K562 (cell line): ENCODE results near the gene YOD1. TPM values are rescaled to one million over a fixed set of nuclear protein-coding genes. Genes with fewer than 3 reads are reported as not detected.
A peak's percentile ranks its signal among the peaks of the same experiment; 100 is the strongest.

Source experiments
- ATAC-seq: fragments of 200-7000 bp; cut with Tn5 transposase; 3 replicates; pipeline ENCODE4 v1.9.1; 2020; ENCODE audit warnings: moderate library complexity
- BruUV-seq: library from RNA; stranded (reverse); fragments of 400-500 nt; replicated peaks from 2 replicates; lab custom pipeline; 2021; lab: Mats Ljungman, UMichigan
- CTCF ChIA-PET: fragments of 300-600 bp; formaldehyde crosslinking; extraction: SDS; loops from one replicate; lab custom pipeline; 2021; ENCODE audit warnings: low intra/inter-chr PET ratio; lab: Yijun Ruan, JAX
- POLR2A ChIA-PET: fragments of 300-600, 350-650 bp; sonication (Branson Sonifier 250); formaldehyde crosslinking; extraction: SDS; loops from one replicate; lab custom pipeline; 2021; ENCODE audit warnings: antibody characterized with exemption, inconsistent platforms; lab: Yijun Ruan, JAX
- DNase-seq, 4 experiments: peaks; one replicate each; pipeline versions ENCODE4 v3.0.0 to v3.0.0-alpha.2; 2011 to 2018; ENCODE audit warnings: low spot score in 3 of 4, mixed read lengths in 3 of 4; ENCODE audit errors: extremely low read depth in 1 of 4
- FAIRE-seq: peaks from 2 replicates; lab custom pipeline; 2011; peaks lifted over from hg19 to GRCh38; lab: Jason Lieb, UNC
- H2AFZ ChIP-seq: 2 replicates; pipeline ENCODE4 v1.6.0; 2011; ENCODE audit warnings: low read depth, low read length, control low read depth, inconsistent platforms
- H3K27ac ChIP-seq: fragments of 200-600 bp; 3 replicates; pipeline ENCODE4 v1.8.0; 2011; ENCODE audit warnings: low read depth, mild to moderate bottlenecking, control low read depth, inconsistent platforms, low read length, moderate library complexity, mixed read lengths; ENCODE audit errors: extremely low read depth
- H3K27me3 ChIP-seq, 2 experiments: fragments of 300-600 bp in 1 of 2; 2 replicates in 1 of 2; 3 replicates in 1 of 2; pipeline versions ENCODE4 v1.6.0 to v1.8.0; 2011; ENCODE audit warnings: inconsistent platforms in 2 of 2, low read length in 2 of 2, mild to moderate bottlenecking in 1 of 2, mixed read lengths in 1 of 2, moderate library complexity in 1 of 2; ENCODE audit not compliant: control insufficient read depth in 2 of 2, insufficient read depth in 2 of 2
- H3K36me3 ChIP-seq: fragments of 300-600 bp; 3 replicates; pipeline ENCODE4 v1.8.0; 2011; ENCODE audit warnings: mild to moderate bottlenecking, low read length, inconsistent platforms; ENCODE audit not compliant: control insufficient read depth, insufficient read depth
- H3K4me1 ChIP-seq, 2 experiments: fragments of 200-600 bp in 1 of 2; replicated peaks in 1 of 2; 2 replicates in 1 of 2; 3 replicates in 1 of 2; pipeline versions ENCODE4 v1.5.1 to v1.8.0; 2011; ENCODE audit warnings: inconsistent platforms in 2 of 2, low read length in 2 of 2, mild to moderate bottlenecking in 1 of 2, mixed read lengths in 1 of 2, moderate library complexity in 1 of 2; ENCODE audit not compliant: control insufficient read depth in 2 of 2, insufficient read depth in 2 of 2
- H3K4me2 ChIP-seq: 2 replicates; pipeline ENCODE4 v1.6.1; 2011; ENCODE audit warnings: low read length, control low read depth, inconsistent platforms, mixed read lengths; ENCODE audit not compliant: insufficient read depth
- H3K4me3 ChIP-seq: fragments of 200-600 bp; sonication (generic), shearing (Covaris generic); 2 replicates; pipeline ENCODE4 v1.5.1; 2016; ENCODE audit warnings: control low read depth, inconsistent platforms
- H3K79me2 ChIP-seq: fragments of 200-600 bp; 3 replicates; pipeline ENCODE4 v1.8.0; 2011; ENCODE audit warnings: low read length, inconsistent platforms; ENCODE audit not compliant: control insufficient read depth, insufficient read depth
- H3K9ac ChIP-seq, 2 experiments: 2 replicates each; pipeline versions ENCODE4 v1.6.0 to v1.6.1; 2011; ENCODE audit warnings: low read depth in 2 of 2, low read length in 2 of 2, control low read depth in 1 of 2, inconsistent platforms in 1 of 2, mild to moderate bottlenecking in 1 of 2, mixed read lengths in 1 of 2; ENCODE audit not compliant: insufficient read depth in 1 of 2
- H3K9me1 ChIP-seq: one replicate; pipeline ENCODE4 v1.6.0; 2011; ENCODE audit warnings: inconsistent platforms, mild to moderate bottlenecking, low read length, moderate library complexity; ENCODE audit not compliant: control insufficient read depth, insufficient read depth
- H3K9me3 ChIP-seq: replicated peaks from 2 replicates; pipeline ENCODE4 v1.5.1; 2011; ENCODE audit warnings: low read depth, low read length, inconsistent platforms; ENCODE audit not compliant: control insufficient read depth, insufficient read depth
- H4K20me1 ChIP-seq: replicated peaks from 2 replicates; pipeline ENCODE4 v1.6.1; 2011; ENCODE audit warnings: low read length, inconsistent platforms, mixed read lengths; ENCODE audit not compliant: control insufficient read depth, insufficient read depth
- JUND ChIP-seq, 2 experiments: IDR thresholded peaks; 2 replicates in 1 of 2; 3 replicates in 1 of 2; pipeline ENCODE4 v1.6.1; 2011; ENCODE audit warnings: borderline replicate concordance in 2 of 2, low read depth in 2 of 2, low read length in 2 of 2, improper control_type of control experiment in 1 of 2, missing biosample characterization in 1 of 2, missing genetic modification characterization in 1 of 2, missing genetic modification reagents in 1 of 2
- SIN3B ChIP-seq: fragments of 450-650 bp; IDR thresholded peaks from 2 replicates; pipeline ENCODE4 v1.6.1; 2017; ENCODE audit warnings: low read depth, mild to moderate bottlenecking, moderate library complexity
- WGBS: fragments of 100-300 bp; shearing (Covaris generic); methylation state at CpG from one replicate; pipeline ENCODE4 v1.1.6; 2016; ENCODE audit warnings: low coverage, mixed read lengths; ENCODE audit not compliant: insufficient coverage; ENCODE audit errors: missing lambda C conversion rate; 5-methylcytosine and 5-hydroxymethylcytosine counted together
- in situ Hi-C: fragments of 300-500 bp; cut with MboI; formaldehyde crosslinking; loops from 4 replicates; pipeline ENCODE4 v1.15.0; 2018; ENCODE audit warnings: inconsistent platforms, mixed read lengths
- intact Hi-C: fragments of 100-400 bp; cut with micrococcal nuclease; formaldehyde crosslinking; loops from 2 replicates; pipeline ENCODE4 v1.14.2; 2022
- polyA plus RNA-seq, 8 experiments: library from polyadenylated mRNA; depleted of rRNA in 4 of 8; stranded (reverse) in 5 of 8; unstranded in 3 of 8; fragments of >200 nt; fragmentation: Nextera tagmentation in 2 of 8; fragmentation: Illumina TruSeq in 1 of 8; extraction: Ambion mirVana in 2 of 8; extraction: Trizol in 1 of 8; gene quantifications; 2 replicates each; pipeline versions ENCODE4 v1.2.1 to v1.2.3, GENCODE V29; 2011 to 2014; ENCODE audit warnings: inconsistent platforms in 1 of 8, missing spikeins in 1 of 8
- total RNA-seq, 7 experiments: library from RNA; depleted of rRNA in 6 of 7; stranded (reverse); fragments of >200 nt in 6 of 7; fragmentation: Illumina TruSeq in 2 of 7; extraction: Trizol in 2 of 7; gene quantifications; 2 replicates each; pipeline versions ENCODE4 v1.2.1 to v1.2.3, GENCODE V29; 2011 to 2021; ENCODE audit warnings: low replicate concordance in 1 of 7
- TF ChIP-seq, protein P1 (sequence below): fragments of 450-650 bp; formaldehyde crosslinking; IDR thresholded peaks from 2 replicates; pipeline ENCODE4 v1.4.0; 2020; ENCODE audit warnings: mild to moderate bottlenecking
- TF ChIP-seq, protein P2 (sequence below), 2 experiments: fragments of 450-650 bp in 1 of 2; sonication (generic) in 1 of 2; formaldehyde crosslinking in 1 of 2; IDR thresholded peaks in 1 of 2; conservative IDR thresholded peaks in 1 of 2; 2 replicates each; pipeline versions ENCODE4 v1.6.1 to v1.8.1; 2016 to 2023; ENCODE audit warnings: mild to moderate bottlenecking in 2 of 2, moderate library complexity in 2 of 2, inconsistent platforms in 1 of 2, missing genetic modification reagents in 1 of 2

YOD1 gene
- total and polyA plus RNA-seq, 9 of the 15 experiments (the other 6 are each of a cell fraction or from before 2014, with no cell fraction given) = 18.2 to 78.1 (median 46.9) TPM

DNA sequence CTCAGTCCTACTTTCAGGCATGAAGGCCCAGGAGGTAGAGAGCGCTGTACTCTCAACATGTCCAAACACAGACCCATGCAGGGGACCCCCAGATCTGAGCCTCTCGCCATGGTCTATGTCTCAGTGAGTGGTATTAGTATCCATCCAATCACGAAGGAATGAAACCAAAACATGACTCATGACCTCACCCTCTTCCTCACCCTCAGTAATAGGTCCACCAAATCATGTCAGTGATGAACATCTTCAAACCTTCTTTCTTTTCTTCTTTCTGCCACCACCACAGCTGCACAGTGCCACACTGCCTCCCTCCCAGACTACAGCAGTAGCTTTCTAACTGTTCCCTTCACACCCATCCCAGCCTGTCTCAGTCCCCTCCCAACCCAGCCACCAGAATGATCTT lies 35.2 kb downstream of the YOD1 start:
- Histone ChIP-seq H3K4me1 (peaks cover 38 to 59% of the 10 kb centered on the region in 2 experiments), H3K27me3 (no peaks in the 10 kb centered on the region), H3K36me3 (no peaks in the 10 kb centered on the region), H3K9me1 (peaks cover 5% of the 10 kb centered on the region), H3K9ac (no peak overlapping the region), H3K4me3 (no peak overlapping the region), H3K27ac (no peak overlapping the region), H3K4me2 (no peak overlapping the region), H3K79me2 (no peaks in the 10 kb centered on the region), H2AFZ (peak overlapping the region; percentile 9; the same call in 1 of the 2 replicates), H4K20me1 (no peaks in the 10 kb centered on the region), H3K9me3 (peaks cover 3% of the 10 kb centered on the region; the same call in 1 of the 2 replicates)
- no peak for FAIRE-seq
- CTCF ChIA-PET = no interaction called here
- no TSS peak for BruUV-seq
- in situ Hi-C loops = no loop called here
- ATAC-seq = no peak
- DNase-seq = no peak
- 64% methylated on average over 3 of the region's 3 CpGs for WGBS
- TF ChIP-seq SIN3B (no peak), JUND (IDR thresholded peaks at IDR 0.05; ENCODE audit: borderline replicate concordance, low read depth, low read length) (no peak), JUND (tag; IDR thresholded peaks at IDR 0.05; ENCODE audit: borderline replicate concordance, low read depth, low read length) (0 out of 3 replicates have a peak, but pooled peaks have one; percentile 8)
- TF ChIP-seq, protein P1, sequence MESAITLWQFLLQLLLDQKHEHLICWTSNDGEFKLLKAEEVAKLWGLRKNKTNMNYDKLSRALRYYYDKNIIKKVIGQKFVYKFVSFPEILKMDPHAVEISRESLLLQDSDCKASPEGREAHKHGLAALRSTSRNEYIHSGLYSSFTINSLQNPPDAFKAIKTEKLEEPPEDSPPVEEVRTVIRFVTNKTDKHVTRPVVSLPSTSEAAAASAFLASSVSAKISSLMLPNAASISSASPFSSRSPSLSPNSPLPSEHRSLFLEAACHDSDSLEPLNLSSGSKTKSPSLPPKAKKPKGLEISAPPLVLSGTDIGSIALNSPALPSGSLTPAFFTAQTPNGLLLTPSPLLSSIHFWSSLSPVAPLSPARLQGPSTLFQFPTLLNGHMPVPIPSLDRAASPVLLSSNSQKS (CRISPR knock-in tag) = no peak
- TF ChIP-seq, protein P2, sequence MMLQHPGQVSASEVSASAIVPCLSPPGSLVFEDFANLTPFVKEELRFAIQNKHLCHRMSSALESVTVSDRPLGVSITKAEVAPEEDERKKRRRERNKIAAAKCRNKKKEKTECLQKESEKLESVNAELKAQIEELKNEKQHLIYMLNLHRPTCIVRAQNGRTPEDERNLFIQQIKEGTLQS (IDR thresholded peaks at IDR 0.05) = peak; percentile 61; the same call in 1 of the 2 replicates
- TF ChIP-seq, protein P2 (CRISPR knock-in tag; conservative IDR thresholded peaks at IDR 0.05) = no peak
- POLR2A ChIA-PET = interaction anchor here (1.4 kb wide), 1 partner anchor 56 kb away, joined by 3 read pairs; no protein-coding TSS in a partner anchor
- intact Hi-C loops = no loop called here
